ENCODE measurements around the gene CCHCR1.
A peak's percentile ranks its signal among the peaks of the same experiment; 100 is the strongest.
"Not testable (repeated sequence)": the region's sequence is repeated elsewhere in the genome, so short reads cannot be mapped to it uniquely, and the experiment has no call there.

The CCHCR1 gene, protein sequence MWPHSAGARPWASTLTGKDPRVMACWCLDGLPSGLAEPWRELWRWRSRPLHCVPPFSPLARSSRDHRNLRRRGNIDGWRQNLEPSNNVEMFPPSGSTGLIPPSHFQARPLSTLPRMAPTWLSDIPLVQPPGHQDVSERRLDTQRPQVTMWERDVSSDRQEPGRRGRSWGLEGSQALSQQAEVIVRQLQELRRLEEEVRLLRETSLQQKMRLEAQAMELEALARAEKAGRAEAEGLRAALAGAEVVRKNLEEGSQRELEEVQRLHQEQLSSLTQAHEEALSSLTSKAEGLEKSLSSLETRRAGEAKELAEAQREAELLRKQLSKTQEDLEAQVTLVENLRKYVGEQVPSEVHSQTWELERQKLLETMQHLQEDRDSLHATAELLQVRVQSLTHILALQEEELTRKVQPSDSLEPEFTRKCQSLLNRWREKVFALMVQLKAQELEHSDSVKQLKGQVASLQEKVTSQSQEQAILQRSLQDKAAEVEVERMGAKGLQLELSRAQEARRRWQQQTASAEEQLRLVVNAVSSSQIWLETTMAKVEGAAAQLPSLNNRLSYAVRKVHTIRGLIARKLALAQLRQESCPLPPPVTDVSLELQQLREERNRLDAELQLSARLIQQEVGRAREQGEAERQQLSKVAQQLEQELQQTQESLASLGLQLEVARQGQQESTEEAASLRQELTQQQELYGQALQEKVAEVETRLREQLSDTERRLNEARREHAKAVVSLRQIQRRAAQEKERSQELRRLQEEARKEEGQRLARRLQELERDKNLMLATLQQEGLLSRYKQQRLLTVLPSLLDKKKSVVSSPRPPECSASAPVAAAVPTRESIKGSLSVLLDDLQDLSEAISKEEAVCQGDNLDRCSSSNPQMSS

DNA sequence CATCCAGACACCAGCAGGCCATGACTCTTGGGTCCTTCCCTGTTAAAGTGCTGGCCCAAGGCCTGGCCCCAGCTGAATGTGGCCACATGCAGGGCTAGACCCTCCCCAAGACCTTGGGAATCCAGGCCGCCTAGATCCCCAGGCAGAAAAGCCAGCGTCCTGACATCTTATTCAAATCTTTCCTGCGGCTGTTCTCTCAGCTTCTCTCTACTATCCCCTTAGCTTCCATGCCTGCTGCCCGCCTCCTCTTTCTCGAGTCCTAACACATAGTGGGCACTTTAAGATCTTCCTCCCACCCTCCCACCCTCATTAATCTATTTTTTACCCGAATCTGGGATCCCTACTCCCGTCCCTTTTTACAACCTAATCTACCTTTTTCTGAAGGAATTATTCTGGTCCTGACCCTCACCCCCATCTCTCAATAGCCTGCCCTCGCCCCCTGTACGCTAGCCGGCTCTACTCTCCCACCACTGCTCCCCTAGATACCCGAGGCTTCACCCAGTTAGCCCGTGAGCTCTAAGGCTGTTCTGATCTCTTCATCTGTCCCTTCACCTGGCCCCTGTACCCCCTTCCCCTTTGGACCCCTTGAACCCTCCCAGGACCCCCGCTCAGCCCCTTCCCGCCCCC is at the start of gene CCHCR1:
TSS of gene CCHCR1 (minus strand) at position 290 of the 627 bp plus-strand sequence. CDS start at position 88, 202 bp downstream.
- DNase-seq, result no peak

DNA sequence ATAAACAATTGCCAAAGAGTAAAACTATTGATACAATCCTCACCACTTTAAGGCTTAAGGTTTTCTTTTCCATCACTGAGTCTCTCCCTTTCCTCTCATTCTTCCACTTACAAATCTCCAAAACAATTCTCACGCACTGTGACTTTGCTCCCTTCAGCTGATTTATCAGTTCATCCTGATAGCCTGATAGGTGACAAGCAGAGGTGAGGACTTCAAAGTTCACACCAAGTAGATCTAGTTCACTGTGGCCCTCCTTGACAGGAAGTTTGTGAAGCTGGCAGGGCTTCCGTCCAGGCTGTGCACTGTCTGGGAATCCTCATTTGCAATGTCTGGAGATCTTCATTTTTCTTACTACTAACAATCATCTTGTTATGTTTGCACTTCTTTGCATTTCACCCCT is 48.0 kb upstream of the CCHCR1 start:
- no peak for DNase-seq

DNA sequence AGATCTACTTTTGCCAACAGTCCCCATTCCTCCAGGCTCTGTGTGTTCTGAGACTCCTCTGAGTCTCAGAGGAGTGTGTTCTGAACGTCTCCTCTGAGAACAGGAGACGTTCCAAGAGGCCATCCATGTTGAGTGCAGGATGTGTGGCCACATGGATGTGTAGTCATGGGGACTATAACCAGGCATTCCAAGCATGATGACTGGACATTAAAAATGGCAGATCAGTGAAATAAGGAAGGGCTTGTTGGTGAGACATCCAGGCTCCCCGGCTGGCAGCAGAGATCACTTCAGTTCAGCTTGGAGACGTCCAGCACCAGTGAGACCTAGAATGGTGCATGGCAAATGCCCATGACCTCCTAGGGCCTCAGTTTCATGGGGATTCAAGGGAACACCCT is 47.1 kb upstream of the CCHCR1 start:
- DNase-seq, result no peak

DNA sequence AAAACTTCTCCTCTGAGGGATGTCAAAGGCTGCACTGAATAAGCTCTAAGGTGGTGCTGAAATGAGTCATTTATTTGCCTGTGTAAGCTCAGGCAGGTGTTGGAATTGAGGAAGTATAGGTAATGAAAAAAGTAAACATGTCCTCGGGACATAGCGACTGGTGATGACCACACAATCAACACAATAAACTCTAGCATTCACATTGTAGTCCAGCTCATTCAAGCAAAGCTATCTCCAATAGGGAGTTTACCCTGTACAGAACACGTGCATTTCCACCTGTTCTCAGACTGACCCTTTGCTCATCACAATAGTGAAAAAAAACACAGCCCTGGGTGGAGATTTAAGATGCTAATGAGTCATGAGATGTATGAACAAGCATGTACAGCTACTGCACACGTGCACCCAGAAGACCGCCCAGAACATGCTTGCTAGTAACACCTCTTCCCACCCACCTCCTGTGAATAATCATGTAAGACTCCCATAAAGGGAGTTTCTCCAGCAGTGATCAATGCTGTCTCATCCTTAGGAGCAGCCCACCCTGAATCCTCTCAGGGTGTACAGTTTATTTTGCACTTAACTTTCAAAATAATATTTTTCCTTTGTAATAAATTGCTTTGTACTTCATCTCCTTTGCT is 45.9 kb upstream of the CCHCR1 start:
- peak; percentile 64 for DNase-seq

DNA sequence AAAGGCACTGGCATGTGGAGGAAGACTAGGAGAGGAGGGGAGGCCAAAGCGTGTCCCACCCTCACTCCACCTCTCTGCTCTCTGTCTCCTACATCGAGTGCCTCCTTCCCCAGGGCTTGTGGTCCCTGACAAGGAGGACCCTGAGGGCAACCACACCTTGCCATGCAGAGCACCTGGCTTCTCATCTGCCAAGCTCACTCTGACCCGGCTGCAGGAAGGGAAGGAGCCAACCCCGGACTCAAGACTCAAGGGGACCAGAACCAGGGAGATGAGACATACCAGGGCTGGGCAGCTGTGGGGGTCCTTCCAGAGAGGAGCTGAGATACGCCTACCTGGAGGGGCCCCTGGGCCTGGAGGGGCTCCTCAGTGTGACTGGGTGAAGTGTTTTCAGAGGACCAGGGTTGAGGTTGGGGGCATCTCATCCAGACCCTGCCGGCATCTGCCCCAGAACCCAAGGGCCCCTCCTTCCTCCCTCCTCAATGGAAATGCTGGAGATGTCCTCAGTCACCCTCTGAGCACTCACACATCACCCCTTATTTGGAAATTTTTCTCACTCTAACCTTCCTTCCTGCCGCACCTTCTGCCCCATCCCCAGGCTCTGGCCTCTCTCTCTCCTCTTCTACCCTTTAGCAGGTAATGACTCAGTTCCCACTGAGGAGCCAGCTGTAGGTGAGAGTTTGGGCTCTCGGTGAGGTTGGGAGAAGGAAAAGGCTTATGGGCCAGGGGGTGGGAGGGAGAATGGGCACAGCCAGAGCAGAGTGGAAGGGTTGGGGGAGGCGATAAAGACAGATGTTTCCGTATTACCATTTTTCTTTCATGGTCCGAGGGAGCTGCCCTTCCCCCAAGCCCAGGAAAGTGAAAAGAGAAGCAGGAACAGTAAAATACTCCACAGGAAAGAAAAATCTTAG is 44.9 kb upstream of the CCHCR1 start:
- DNase-seq, result no peak

DNA sequence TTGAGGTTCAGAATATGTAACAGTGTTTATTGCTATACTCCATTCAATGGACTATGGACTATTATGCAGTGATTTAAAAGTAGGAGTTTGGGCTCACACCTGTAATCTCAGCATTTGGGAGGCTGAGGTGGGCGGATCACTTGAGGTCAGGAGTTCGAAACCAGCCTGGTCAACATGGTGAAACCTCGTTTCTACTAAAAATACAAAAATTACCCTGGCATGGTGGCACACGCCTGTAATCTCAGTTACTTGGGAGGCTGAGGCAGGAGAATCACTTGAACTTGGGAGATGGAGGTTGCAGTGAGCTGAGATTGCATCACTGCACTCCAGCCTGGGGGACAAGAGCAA is 41.5 kb upstream of the CCHCR1 start:
- DNase-seq, result not testable (repeated sequence)

DNA sequence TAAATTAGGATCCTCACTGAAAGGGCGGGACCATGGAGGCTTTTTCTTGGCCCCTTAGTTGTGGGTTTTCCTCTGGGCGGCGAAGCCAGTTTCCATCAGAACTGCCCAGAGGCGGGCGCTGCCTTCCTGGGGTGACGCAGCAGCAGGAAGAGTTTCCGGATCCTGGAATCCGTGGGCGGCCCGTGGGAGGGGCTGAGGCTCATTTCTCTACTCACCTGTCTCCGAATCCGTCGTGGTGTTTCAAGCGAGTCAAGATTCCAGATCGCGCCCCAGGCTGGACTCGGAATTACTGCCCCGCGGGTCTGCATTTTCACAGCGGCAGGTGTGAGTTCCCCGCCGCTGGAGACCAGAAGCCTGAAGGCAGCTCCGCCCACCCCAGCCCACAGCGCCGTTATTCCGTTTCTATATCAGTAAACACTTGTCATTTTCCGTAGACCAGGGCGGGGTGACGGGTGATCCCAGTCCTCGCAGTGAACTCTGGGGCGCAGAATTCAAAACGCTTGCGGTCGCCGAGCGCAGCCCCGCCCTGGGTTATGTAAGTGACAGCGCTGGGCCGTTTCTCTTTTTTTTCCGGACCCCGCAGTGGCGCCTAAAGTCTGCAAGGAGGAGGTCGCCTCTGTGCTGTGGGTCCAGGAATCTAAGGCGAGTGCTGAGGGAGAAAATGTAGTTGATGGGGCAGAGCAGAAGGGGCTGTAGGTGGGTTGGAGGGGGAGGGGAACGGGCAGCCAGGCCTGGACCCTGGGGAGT is 40.1 kb upstream of the CCHCR1 start:
- peak; percentile 96 for DNase-seq

DNA sequence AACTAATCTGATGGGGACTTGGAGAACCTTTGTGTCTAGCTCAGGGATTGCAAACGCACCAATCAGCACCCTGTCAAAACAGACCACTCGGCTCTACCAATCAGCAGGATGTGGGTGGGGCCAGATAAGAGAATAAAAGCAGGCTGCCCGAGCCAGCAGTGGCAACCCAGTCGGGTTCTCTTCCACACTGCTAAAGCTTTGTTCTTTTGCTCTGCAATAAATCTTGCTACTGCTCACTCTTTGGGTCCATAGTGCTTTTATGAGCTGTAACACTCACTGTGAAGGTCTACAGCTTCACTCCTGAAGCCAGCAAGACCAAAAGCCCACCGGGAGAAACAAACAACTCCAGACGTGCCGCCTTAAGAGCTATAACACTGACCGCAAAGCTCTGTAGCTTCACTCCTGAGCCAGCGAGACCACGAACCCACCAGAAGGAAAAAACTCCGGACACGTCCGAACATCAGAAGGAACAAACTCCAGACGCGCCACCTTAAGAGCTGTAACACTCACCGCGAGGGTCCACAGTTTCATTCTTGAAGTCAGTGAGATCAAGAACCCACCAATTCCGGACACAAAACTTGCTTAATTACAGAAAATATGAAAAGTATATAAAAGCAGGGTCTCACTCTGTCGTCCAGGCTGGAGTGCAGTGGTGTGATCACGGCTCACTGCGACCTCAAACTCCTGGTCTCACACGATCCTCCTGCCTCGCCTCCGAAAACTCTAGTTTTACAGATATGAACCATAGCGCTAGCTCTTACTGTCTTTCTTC is 38.8 kb upstream of the CCHCR1 start:
- not testable (repeated sequence) for DNase-seq

DNA sequence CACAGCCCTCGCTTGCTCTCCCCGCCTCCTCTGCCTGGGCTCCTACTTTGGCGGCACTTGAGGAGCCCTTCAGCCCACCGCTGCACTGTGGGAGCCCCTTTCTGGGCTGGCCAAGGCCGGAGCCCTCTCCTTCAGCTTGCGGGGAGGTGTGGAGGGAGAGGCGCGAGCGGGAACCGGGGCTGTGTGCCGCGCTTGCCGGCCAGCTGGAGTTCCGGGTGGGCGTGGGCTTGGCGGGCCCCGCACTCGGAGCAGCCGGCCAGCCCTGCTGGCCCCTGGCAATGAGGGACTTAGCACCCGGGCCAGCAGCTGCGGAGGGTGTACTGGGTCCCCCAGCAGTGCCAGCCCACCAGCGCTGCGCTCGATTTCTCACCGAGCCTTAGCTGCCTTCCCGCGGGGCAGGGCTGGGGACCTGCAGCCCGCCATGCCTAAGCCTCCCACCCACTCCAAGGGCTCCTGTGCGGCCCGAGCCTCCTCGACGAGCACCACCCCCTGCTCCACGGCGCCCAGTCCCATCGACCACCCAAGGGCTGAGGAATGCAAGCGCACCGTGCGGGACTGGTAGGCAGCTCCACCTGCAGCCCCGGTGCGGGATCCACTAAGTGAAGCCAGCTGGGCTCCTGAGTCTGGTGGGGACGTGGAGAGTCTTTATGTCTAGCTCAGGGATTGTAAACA is 37.8 kb upstream of the CCHCR1 start:
- not testable (repeated sequence) for DNase-seq

DNA sequence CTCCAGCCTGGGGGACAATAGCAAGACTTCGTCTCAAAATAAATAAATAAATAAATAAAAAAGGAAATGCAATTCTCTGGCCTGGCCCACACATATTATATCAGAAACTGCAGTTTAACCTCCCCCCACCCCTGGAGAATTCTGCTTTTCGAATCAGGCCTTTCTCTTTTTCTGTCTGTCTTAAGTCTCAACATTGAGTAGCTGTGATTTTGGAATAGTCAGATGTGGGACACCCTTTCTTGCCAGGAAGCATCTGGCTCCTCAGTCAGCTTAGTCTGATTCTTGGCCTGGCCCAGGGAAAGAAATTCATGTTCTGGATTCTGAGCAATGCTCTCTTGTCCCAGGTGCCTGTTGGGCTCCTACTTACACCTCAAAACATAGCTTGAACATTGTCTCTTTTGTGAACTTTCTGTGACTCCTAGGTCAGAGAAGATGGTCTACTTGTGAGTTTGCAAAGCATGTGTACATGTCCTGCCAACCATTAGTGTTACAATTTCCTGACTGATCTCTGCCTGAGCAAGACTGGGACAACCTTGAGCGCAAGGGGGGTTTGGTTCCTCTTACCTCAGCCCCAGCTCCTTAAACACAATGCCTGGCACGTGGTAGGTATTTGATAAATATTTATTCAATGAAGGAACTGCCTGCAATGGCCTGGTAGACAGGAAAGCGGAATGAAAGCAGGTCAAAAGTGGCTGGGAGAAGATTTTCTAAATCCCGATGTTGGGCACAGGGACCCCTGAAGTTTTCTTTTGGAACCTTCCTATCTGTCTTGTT is 36.6 kb upstream of the CCHCR1 start:
- DNase-seq, result no peak

DNA sequence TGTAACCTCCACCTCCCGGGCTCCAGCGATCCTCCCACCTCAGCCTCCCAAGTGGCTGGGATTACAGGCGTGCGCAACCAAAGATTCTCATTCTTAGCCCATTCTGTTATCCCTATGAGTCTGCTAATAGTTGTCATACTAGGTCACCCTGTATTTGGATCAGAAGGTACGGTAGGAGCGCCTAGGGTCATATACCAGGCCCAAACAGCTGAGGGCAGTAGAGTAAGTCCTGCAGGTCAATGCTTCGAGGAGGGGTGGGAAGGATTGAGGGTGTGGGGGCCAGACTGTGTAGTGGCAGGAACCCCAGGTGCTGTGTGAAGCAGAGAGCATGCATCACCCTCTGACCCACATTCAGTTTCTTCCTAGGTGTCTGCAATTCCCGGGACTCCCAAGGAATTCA is 35.6 kb upstream of the CCHCR1 start:
- DNase-seq, result no peak

DNA sequence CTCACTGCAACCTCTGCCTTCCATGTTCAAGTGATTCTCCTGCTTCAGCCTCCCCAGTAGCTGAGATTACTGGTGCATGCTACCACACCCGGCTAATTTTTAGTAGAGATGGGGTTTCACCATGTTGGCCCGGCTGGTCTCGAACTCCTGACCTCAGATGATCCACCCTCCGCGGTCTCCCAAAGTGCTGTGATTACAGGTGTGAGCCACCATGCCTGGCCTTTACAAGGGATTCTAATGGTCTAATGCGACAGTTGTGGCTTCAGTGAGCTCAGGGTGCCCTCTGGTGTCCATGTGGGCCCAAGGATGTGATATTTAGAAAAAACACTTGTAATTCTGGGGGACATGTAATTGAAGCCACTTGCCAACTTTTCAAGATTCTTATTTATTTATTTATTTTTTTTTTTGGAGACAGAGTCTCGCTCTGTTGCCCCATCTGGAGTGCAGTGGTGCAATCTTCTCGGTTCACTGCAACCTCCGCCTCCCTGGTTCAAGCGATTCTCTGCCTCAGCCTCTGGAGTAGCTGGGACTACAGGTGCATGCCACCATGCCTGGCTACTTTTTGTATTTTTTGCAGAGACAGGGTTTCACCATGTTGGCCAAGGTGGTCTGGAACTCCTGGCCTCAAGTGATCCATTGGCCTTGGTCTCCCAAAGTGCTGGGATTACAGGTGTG is 35.0 kb upstream of the CCHCR1 start:
- DNase-seq, result peak; percentile 59

DNA sequence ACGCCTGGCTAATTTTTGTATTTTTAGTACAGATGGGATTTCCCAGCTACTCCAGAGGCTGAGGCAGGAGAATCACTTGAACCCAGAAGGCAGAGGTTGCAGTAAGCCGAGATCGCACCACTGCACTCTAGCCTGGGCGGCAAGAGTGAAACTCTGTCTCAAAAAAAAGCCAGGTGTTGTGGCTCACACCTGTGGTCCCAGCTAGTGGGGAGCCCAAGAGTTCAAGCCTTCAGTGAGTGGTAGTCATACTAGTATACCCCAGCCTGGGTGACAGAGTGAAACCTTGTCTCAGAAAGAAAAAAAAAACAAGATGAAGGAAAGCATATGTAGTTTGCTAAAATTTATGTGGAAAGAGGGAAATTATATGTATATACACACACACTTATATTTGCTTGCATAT is 32.9 kb upstream of the CCHCR1 start:
- no peak for DNase-seq

DNA sequence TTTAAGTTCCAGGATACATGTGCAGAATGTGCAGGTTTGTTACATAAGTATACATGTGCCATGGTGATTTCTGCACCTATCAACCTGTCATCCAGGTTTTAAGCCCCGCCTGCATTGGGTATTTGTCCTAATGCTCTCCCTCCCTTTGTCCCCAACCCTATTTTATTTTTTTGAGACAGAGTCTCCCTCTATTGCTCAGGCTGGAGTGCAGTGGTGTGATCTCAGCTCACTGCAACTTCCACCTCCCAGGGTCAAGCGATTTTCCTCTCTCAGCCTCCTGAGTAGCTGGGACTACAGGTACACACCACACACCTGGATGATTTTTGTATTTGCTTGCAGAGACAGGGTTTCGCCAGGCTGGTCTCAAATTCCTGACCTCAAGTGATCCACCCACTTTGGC is 31.6 kb upstream of the CCHCR1 start:
- not testable (repeated sequence) for DNase-seq

DNA sequence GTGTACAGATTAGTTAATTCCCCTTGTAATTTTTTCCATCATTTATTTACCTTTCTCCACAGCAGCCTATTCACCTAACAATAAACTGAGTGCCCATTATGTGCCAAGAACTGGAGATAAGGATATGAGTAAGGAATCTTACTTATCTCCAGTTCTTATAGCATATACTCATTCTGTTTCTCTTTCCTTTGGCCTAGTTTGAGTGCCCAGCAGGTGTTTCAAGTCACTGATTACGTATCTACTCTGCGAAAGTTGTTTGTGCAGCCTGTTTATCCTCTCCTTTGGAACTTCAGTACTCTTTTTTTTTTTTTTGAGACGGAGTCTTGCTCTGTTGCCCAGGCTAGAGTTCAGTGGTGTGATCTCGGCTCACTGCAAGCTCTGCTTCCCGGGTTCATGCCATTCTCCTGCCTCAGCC is 30.2 kb upstream of the CCHCR1 start:
- no peak for DNase-seq

DNA sequence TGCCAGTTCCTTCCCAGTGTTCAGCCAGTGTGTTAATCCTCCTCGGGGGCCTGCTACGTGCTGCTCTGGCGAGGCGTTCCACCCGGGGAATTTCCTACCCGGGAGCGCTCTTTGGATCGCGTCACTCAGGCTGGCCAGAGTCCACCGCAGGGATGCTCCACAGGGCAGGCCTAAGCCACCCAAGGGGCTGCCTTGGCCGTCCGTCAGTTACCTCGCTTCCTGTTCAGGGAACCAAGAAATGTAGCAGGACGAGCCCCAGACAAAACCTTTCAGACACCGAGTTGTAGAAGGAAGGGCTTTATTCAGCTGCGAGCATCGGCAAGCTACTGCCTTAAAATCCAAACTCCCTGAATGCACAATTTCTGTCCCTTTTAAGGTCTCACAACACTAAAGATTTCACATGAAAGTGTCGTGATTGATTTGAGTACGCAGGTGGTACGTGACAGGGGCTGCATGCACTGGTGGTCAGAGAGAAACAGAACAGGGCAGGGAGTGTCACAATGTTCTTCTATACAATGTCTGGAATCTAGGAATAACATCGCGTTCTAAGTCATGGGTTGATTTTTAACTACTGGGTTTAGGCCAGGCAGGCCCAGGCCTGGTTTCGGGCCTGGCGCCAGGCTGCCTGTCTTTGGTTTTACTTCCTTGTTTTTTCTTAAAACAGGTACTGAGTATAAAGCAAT is 28.6 kb upstream of the CCHCR1 start:
- DNase-seq, result no peak

DNA sequence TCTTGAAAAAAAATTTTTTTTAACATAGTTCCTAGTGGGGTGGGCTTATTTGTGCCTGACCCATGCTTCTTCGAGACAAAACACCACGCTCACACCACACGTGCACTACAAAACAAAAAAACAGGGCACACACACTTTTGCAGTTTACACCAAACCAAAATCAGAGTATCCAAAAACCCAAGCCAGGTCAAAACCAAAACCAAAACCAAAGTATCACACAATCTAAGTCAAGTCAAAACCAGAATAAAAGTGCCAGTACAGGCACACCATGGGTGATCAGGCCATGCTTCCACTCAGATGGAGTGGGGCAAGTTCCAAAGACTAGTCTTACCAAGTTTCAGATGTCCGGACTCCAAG is 28.1 kb upstream of the CCHCR1 start:
- not testable (repeated sequence) for DNase-seq

DNA sequence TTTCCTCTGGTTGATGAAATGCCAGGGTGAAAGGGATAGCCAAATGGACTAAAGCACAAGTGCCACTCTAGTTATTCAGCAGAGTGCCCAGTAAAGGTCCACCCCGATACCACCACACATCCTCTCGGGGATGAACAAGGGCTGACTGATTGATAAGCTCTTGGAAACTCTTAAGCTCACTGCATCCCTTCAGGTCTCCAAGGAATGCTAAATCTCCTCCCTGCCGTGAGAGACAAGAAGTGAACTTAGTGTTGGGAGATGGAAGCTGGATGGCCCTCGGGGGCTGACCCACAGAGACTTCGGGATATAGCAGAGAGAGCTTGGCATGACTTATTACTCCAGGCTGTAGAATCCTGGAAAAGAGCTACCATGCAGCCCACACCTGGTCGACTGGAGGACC is 26.3 kb upstream of the CCHCR1 start:
- not testable (repeated sequence) for DNase-seq
